Fibroblast of pulmonary artery (primary cell): Measurements from ENCODE around the gene GANAB.
A peak's percentile ranks its signal among the peaks of the same experiment; 100 is the strongest.
"Not testable (repeated sequence)": the region's sequence is repeated elsewhere in the genome, so short reads cannot be mapped to it uniquely, and the experiment has no call there.

ENCODE experiments used
- DNase-seq: peaks from one replicate; pipeline ENCODE4 v3.0.0-alpha.2; 2010; ENCODE audit warnings: low read depth
- H3K4me3 ChIP-seq: replicated peaks from 2 replicates; pipeline ENCODE4 v1.5.1; 2011; ENCODE audit warnings: low read depth, mild to moderate bottlenecking, control low read depth, low read length, moderate library complexity
- TF ChIP-seq, protein P1 (sequence below): IDR thresholded peaks from 2 replicates; pipeline ENCODE4 v1.5.1; 2011; ENCODE audit warnings: mild to moderate bottlenecking, control low read depth, low read length, inconsistent platforms; ENCODE audit errors: missing control alignments

GANAB gene

DNA sequence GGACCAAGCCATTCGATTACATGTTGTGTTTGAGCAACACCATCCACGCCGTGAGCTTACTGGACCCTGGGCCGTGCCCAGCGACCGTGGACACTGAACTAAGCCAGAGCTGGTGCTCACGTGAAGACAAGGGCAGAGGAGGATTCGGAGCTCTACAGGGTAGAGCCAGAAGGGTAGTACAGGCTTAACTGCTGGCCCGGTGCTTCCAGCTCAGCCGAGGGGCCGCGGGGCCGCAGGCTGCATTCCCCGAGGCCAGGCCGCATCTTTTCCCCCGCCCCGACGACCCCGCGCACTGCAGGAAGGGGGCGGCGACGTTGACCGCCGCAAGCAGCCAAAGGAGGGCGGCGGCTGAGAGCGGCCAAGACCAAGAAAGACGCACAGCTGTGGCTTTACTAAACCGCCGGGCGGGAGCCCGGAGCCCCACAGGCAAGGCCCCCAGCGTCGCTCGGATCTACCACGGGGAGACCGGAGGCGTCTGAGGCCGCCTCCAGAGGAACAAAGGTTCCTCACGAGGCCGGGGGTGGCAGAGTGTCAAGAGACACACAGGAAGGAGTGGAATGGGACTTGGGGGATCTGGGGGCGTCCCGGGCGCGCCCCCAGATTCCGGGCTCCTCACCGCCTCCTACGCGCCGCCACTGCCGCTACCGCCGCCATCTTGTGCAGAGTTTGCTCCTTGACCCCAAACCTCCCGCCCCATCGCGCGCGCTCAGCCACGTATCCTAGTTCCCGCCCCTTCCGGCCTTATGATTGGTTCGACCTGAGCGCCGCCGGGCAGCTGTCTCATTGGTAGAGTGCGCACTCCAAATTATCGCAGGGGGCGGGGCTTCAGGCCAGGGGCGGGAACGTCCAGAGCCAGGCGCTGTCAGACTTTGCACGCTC is at the start of gene GANAB:
Gene GANAB (minus strand): TSS at position 668 of the 879 bp plus-strand sequence. CDS start 14 bp downstream, at position 654.
- TF ChIP-seq, protein P1, sequence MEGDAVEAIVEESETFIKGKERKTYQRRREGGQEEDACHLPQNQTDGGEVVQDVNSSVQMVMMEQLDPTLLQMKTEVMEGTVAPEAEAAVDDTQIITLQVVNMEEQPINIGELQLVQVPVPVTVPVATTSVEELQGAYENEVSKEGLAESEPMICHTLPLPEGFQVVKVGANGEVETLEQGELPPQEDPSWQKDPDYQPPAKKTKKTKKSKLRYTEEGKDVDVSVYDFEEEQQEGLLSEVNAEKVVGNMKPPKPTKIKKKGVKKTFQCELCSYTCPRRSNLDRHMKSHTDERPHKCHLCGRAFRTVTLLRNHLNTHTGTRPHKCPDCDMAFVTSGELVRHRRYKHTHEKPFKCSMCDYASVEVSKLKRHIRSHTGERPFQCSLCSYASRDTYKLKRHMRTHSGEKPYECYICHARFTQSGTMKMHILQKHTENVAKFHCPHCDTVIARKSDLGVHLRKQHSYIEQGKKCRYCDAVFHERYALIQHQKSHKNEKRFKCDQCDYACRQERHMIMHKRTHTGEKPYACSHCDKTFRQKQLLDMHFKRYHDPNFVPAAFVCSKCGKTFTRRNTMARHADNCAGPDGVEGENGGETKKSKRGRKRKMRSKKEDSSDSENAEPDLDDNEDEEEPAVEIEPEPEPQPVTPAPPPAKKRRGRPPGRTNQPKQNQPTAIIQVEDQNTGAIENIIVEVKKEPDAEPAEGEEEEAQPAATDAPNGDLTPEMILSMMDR, result no peak
- peak; percentile 97 for DNase-seq
- peak within 1 kb of the TSS; percentile 92 for H3K4me3 ChIP-seq

DNA sequence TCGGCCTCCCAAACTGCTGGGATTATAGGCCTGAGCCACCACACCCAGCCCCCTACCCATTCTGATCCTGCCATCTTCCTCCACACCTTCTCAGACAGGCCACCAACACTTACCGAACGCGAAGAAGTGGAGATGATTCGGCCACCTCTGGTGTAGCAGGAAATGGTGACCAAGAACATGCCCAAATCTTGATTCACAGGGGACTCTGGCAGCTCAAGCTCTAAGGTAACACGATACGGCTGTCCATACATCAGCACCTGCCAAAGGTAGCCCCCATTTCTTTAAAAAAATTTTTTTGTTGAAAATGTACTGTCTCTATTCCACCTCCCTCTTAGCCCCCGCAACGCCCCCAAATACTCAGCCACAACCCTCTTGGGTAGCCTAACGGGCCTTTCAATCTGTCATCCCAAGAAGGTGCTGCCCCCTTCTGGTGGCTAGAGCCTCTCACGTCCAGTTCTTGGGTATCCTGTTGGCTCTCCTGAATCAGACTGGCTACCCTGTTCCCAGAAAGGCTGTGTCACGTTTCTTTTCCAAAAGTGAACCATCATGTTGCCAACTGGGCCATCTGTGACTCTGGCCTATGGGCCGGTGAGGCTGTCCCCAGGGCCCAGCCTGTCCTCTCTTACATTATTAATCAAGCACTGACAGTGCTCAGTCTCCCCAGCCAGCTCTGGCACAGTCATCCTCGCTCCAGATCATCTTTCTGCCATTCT is 48.2 kb upstream of the GANAB start:
- TF ChIP-seq, protein P1, result peak; percentile 87
- peak; percentile 90 for DNase-seq
- no peak overlapping the region for H3K4me3 ChIP-seq

DNA sequence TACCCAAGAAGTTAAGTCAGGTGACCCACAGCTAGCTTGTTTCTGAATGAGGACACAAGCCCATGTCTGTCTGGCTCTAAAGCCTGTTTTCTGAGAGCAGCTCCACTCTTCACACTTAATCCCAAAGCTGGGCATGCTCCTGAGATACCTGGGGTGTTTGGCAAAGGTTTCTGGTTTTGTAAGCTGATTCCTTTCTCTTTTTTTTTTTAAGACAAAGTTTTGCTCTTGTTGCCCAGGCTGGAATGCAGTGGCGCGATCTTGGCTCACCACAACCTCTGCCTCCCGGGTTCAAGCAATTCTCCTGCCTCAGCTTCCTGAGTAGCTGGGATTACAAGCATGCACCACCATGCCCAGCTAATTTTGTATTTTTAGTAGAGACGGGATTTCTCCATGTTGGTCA is 47.2 kb upstream of the GANAB start:
- not testable (repeated sequence) for H3K4me3 ChIP-seq, DNase-seq

DNA sequence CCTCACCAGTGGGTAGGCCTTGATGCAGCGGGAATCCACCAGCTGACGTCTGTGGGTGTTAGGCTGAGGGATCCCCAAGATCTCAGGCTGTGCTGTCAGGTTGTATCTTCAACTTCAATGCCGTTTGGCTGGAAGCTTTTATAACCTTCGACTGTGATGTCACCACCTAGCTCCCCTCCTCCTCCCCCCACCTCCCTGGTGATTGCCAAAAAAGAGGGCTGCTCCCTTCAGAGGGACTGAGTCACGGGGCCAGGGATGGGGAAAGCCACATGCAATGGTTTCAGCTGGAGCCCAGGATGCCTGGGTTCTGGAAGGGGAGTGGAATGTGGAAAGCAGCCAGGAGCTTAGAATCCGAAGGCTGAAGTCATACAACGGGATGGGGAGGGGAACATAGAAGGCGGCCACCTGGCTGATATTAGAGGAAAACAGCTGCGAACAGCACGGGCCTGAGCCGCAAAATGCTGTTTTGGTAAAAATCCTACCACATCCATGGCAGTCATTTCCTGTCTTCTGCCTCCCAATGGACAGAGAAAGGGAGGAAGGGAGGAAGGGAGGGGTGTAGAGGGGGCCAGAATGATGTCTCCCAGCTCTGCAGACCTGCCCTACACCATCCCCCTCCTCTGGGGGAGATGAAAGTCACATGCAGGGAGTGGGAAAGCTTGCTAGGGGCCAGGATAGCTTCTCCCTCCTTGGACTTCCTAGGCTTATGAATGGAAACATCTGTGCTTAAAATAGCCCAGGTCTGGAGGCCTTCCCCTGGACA is 43.2 kb upstream of the GANAB start, which contains the start of gene LRRN4CL:
Gene LRRN4CL (minus strand): TSS at position 110 of the 763 bp plus-strand sequence. CDS start 1,022 bp downstream, outside the sequence.
- H3K4me3 ChIP-seq, result peak within 1 kb of the TSS; percentile 2
- DNase-seq, result peak; percentile 83
- TF ChIP-seq, protein P1, result no peak

DNA sequence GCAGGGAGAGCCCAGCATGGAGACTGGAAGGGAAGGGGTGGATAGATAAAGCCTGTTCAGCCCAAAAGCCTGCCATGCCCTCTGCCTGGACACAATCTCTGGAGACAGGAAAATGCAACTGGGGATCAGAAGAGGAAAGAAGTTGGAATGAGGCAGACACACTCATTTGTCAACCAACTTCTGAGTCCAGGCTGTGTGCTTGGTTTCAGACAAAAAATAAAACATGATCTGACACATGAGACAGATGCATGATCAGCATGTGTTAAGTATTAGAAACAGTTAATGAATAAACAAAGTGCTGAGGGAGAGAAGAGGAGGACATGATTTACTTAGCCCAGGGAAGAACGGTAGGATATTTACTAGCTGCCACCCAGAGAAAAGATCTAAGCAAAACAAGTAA is 42.1 kb upstream of the GANAB start:
- TF ChIP-seq, protein P1, result no peak
- no peak overlapping the region for H3K4me3 ChIP-seq
- no peak for DNase-seq

DNA sequence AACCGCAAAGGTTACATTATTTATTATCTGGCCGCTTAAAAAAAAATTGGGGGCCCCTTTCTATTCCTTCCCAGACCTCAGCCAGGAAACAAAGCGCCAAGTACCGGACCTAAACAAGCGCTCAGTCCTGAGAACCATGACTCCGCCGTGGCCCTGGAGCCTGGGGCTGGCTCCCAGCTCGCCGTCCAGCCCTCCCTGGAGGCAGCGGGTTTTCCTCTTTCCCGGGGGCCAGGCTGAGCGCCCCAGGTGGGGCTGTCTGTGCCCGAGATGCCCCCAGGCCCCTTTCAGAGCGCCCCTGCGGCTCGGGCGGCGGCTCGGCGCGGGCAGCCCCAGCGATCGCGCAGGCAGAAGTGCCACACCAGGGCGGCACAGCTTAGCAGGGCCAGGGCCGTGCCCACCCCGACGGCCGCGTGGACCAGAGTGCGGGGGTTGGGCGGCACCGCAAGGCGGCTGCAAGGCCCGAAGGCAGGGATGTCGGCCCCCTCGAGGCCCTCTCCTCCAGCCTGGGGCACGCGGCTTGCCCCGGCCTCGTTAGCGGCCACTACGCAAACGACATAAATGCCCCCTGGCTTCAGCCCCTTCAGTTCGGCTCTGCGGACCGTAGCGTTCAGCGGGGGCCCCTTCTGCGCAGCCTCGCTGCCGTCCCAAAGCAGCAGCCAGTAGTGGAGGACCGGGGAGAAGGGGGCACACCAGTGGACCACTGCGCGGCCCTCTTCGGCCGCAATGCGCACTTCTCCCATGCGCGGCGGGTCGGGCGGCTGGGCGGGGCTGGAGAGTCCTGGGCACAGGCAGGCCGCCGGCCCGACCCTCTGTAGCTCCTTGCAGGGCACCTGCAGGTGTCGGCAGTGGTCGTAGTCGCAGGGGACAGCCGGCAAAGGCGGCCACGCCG is 41.3 kb upstream of the GANAB start:
- no peak overlapping the region for H3K4me3 ChIP-seq
- TF ChIP-seq, protein P1, result no peak
- no peak for DNase-seq
